SK-MEL-5 (cell line): ENCODE measurements around the gene OR51B2. TPM values are rescaled to one million over a fixed set of nuclear protein-coding genes. Genes with fewer than 3 reads are reported as not detected.

Source experiments
- small RNA-seq, 2 experiments: library from RNA; depleted of rRNA; stranded (forward); fragments of <200 nt; gene quantifications; one replicate each; pipeline ENCODE3, GENCODE V24; 2014
- total RNA-seq: library from RNA; depleted of rRNA; stranded (reverse); fragments of >200 nt; shearing (Covaris generic); gene quantifications from 2 replicates; pipeline ENCODE4 v1.2.3, GENCODE V29; 2014; rRNA removed

OR51B2 gene
- total RNA-seq, 1 experiment from 2014 or later, result 0.53 TPM

Small RNAs within 50 kb of the gene (small RNA-seq; reads per million reads assigned to genes)
- gene AC104389.3, result 0 reads per million in 2 experiments

Other genes starting within 250 kb of the OR51B2 start
- gene OR52A5, start 185.9 kb downstream of the OR51B2 start, total RNA-seq, result not detected in 2 replicates
- 0.05 TPM in 1 of 2 replicates, not detected in the other for gene OR52A1, start 169.5 kb downstream of the OR51B2 start, total RNA-seq
- gene OR51V1, start 123.6 kb downstream of the OR51B2 start, total RNA-seq, result not detected in 2 replicates
- gene HBB, start 97.2 kb downstream of the OR51B2 start, total RNA-seq, result not detected in 2 replicates
- gene HBD, start 89.8 kb downstream of the OR51B2 start, total RNA-seq, result not detected in 2 replicates
- gene HBG1, start 74.4 kb downstream of the OR51B2 start, total RNA-seq, result not detected in 2 replicates
- gene HBG2, start 69.5 kb downstream of the OR51B2 start, total RNA-seq, result 1.4 and 4.4 TPM in 2 replicates
- 21.8 and 22.2 TPM in 2 replicates for gene HBE1, start 54.4 kb downstream of the OR51B2 start, total RNA-seq
- gene OR51B4, start 22.4 kb downstream of the OR51B2 start, total RNA-seq, result 9.0 and 10.7 TPM in 2 replicates
- gene OR51B5, start 19.2 kb upstream of the OR51B2 start, total RNA-seq, result 15.1 and 15.8 TPM in 2 replicates
- gene OR51B6, start 27.2 kb upstream of the OR51B2 start, total RNA-seq, result not detected in 2 replicates
- gene OR51M1, start 59.5 kb upstream of the OR51B2 start, total RNA-seq, result not detected in 2 replicates
- not detected in 2 replicates for gene OR51Q1, start 97.8 kb upstream of the OR51B2 start, total RNA-seq
- 0.63 TPM in 1 of 2 replicates, not detected in the other for gene OR51I1, start 117.2 kb upstream of the OR51B2 start, total RNA-seq
- gene OR51I2, start 125.0 kb upstream of the OR51B2 start, total RNA-seq, result not detected in 2 replicates
- not detected in 2 replicates for gene OR52D1, start 164.4 kb upstream of the OR51B2 start, total RNA-seq
- not detected in 2 replicates for gene UBQLN3, start 185.7 kb upstream of the OR51B2 start, total RNA-seq
- gene UBQLNL, start 192.4 kb upstream of the OR51B2 start, total RNA-seq, result not detected in 2 replicates
- not detected in 2 replicates for gene OR52H1, start 224.2 kb upstream of the OR51B2 start, total RNA-seq